C4-2B (cell line): ENCODE data around the gene MALAT1.
"Not testable (repeated sequence)": the region's sequence is repeated elsewhere in the genome, so short reads cannot be mapped to it uniquely, and the experiment has no call there.

ENCODE experiments used
- CTCF ChIP-seq: fragments of 450-650 bp; conservative IDR thresholded peaks from 2 replicates; pipeline ENCODE4 v1.5.1; 2017; ENCODE audit warnings: mild to moderate bottlenecking
- ZFX ChIP-seq: fragments of 450-650 bp; IDR thresholded peaks from 2 replicates; pipeline ENCODE4 v1.6.1; 2017

DNA sequence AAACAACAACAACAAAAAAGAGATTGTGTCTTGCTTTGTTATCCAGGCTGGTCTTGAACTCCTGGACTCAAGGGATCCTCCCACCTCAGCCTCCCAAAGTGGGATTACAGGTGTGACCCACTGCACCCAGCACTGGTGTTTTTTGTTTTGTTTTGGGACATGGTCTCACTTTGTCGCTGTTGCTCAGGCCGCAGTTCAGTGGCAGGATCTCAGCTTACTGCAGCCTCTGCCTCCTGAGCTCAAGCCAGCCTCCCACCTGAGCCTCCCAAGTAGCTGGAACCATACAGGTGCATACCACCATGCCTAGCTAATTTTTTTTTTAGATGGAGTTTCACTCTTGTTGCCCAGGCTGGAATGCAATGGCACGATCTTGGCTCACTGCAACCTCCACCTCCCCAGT is 13.5 kb downstream of the MALAT1 start:
- TF ChIP-seq CTCF, ZFX: not testable (repeated sequence)
